H9 (cell line): ENCODE measurements around the gene SORCS2. TPM values are rescaled to one million over a fixed set of nuclear protein-coding genes. Genes with fewer than 3 reads are reported as not detected.

Source experiments
- DNase-seq: peaks from one replicate; pipeline ENCODE4 v3.0.0-alpha.2; 2017
- H2AFZ ChIP-seq: one replicate; pipeline ENCODE4 v1.6.1; 2013; ENCODE audit warnings: mild to moderate bottlenecking, low read length, control low read depth, moderate library complexity
- H2AK5ac ChIP-seq: 2 replicates; pipeline ENCODE4 v1.6.1; 2013; ENCODE audit warnings: low read length, control low read depth, mixed read lengths; ENCODE audit not compliant: insufficient read length
- H2BK120ac ChIP-seq: one replicate; pipeline ENCODE4 v1.6.1; 2013; ENCODE audit warnings: low read depth, mild to moderate bottlenecking, low read length, control low read depth, inconsistent platforms; ENCODE audit not compliant: poor library complexity, severe bottlenecking
- H2BK12ac ChIP-seq: 2 replicates; pipeline ENCODE4 v1.6.1; 2013; ENCODE audit warnings: low read length, control low read depth, mixed read lengths, low read depth; ENCODE audit not compliant: insufficient read length
- H2BK15ac ChIP-seq: 2 replicates; pipeline ENCODE4 v1.6.1; 2013; ENCODE audit warnings: low read depth, low read length, control low read depth
- H2BK20ac ChIP-seq: one replicate; pipeline ENCODE4 v1.6.1; 2013; ENCODE audit warnings: low read depth, mild to moderate bottlenecking, low read length, control low read depth, inconsistent platforms; ENCODE audit not compliant: poor library complexity, severe bottlenecking
- H2BK5ac ChIP-seq: 2 replicates; pipeline ENCODE4 v1.6.1; 2013; ENCODE audit warnings: low read length, control low read depth, mixed read lengths; ENCODE audit not compliant: insufficient read length
- H3K14ac ChIP-seq: 2 replicates; pipeline ENCODE4 v1.6.1; 2013; ENCODE audit warnings: low read length, control low read depth; ENCODE audit not compliant: insufficient read depth
- H3K18ac ChIP-seq: 2 replicates; pipeline ENCODE4 v1.6.1; 2013; ENCODE audit warnings: low read depth, mild to moderate bottlenecking, mixed read lengths, low read length, control low read depth; ENCODE audit not compliant: insufficient read length
- H3K23ac ChIP-seq: 2 replicates; pipeline ENCODE4 v1.6.1; 2013; ENCODE audit warnings: low read length, control low read depth, mixed read lengths, low read depth; ENCODE audit not compliant: insufficient read length
- H3K23me2 ChIP-seq: 2 replicates; pipeline ENCODE4 v1.6.1; 2013; ENCODE audit warnings: low read depth, mild to moderate bottlenecking, mixed read lengths, low read length, control low read depth; ENCODE audit not compliant: insufficient read length, poor library complexity, severe bottlenecking
- H3K27ac ChIP-seq: 2 replicates; pipeline ENCODE4 v1.5.1; 2013; ENCODE audit warnings: low read length, control low read depth, mixed read lengths, low read depth; ENCODE audit not compliant: insufficient read length
- H3K27me3 ChIP-seq: 2 replicates; pipeline ENCODE4 v1.6.1; 2013; ENCODE audit warnings: low read length, control low read depth, inconsistent platforms; ENCODE audit not compliant: insufficient read depth
- H3K4ac ChIP-seq: 2 replicates; pipeline ENCODE4 v1.6.1; 2013; ENCODE audit warnings: low read depth, mild to moderate bottlenecking, control low read depth, inconsistent platforms, low read length, moderate library complexity
- H3K4me1 ChIP-seq: 2 replicates; pipeline ENCODE4 v1.6.1; 2013; ENCODE audit warnings: low read length, control low read depth, inconsistent platforms; ENCODE audit not compliant: insufficient read depth
- H3K4me2 ChIP-seq: 2 replicates; pipeline ENCODE4 v1.6.1; 2013; ENCODE audit warnings: low read length, control low read depth, mixed read lengths; ENCODE audit not compliant: insufficient read length, insufficient read depth
- H3K56ac ChIP-seq: 2 replicates; pipeline ENCODE4 v1.6.1; 2013; ENCODE audit warnings: low read depth, mild to moderate bottlenecking, mixed read lengths, low read length, control low read depth; ENCODE audit not compliant: insufficient read length
- H3K79me1 ChIP-seq: 2 replicates; pipeline ENCODE4 v1.6.1; 2013; ENCODE audit warnings: low read depth, mild to moderate bottlenecking, moderate library complexity, low read length, control low read depth, inconsistent platforms; ENCODE audit not compliant: insufficient read depth, poor library complexity, severe bottlenecking
- H3K79me2 ChIP-seq: 2 replicates; pipeline ENCODE4 v1.6.1; 2013; ENCODE audit warnings: low read length, control low read depth, inconsistent platforms; ENCODE audit not compliant: insufficient read depth
- H3K9ac ChIP-seq: 2 replicates; pipeline ENCODE4 v1.6.1; 2013; ENCODE audit warnings: low read length, control low read depth, mixed read lengths; ENCODE audit not compliant: insufficient read length; ENCODE audit errors: extremely low read depth
- H3K9me3 ChIP-seq: one replicate; pipeline ENCODE4 v1.6.1; 2013; ENCODE audit warnings: low read depth, low read length, inconsistent platforms; ENCODE audit not compliant: control insufficient read depth
- H3T11ph ChIP-seq: one replicate; pipeline ENCODE4 v1.6.1; 2013; ENCODE audit warnings: mild to moderate bottlenecking, low read length, control low read depth, inconsistent platforms
- H4K20me1 ChIP-seq: one replicate; pipeline ENCODE4 v1.6.1; 2013; ENCODE audit not compliant: control insufficient read depth, insufficient read length, insufficient read depth
- H4K5ac ChIP-seq: 2 replicates; pipeline ENCODE4 v1.6.1; 2013; ENCODE audit warnings: low read depth, mild to moderate bottlenecking, mixed read lengths, low read length, control low read depth; ENCODE audit not compliant: insufficient read length
- H4K8ac ChIP-seq: replicated peaks from 2 replicates; pipeline ENCODE4 v1.6.1; 2013; ENCODE audit warnings: low read length, control low read depth, mixed read lengths, low read depth; ENCODE audit not compliant: insufficient read length
- H4K91ac ChIP-seq: 2 replicates; pipeline ENCODE4 v1.6.1; 2013; ENCODE audit warnings: low read depth, mild to moderate bottlenecking, moderate library complexity, mixed read lengths, low read length, control low read depth; ENCODE audit not compliant: insufficient read length
- H3K27ac Mint-ChIP-seq, 3 experiments: 2 replicates in 2 of 3; 3 replicates in 1 of 3; pipeline ENCODE4 v1.8.0; 2020 to 2021; ENCODE audit warnings: mixed read lengths in 3 of 3, mild to moderate bottlenecking in 1 of 3, moderate library complexity in 1 of 3
- H3K27me3 Mint-ChIP-seq: 2 replicates; pipeline ENCODE4 v1.8.0; 2021; ENCODE audit warnings: low read depth, mild to moderate bottlenecking, moderate library complexity, mixed read lengths
- H3K36me3 Mint-ChIP-seq, 3 experiments: 2 replicates in 2 of 3; 3 replicates in 1 of 3; pipeline ENCODE4 v1.8.0; 2020 to 2021; ENCODE audit warnings: low read depth in 3 of 3, mixed read lengths in 3 of 3; ENCODE audit not compliant: insufficient read depth in 1 of 3
- H3K4me1 Mint-ChIP-seq, 2 experiments: 2 replicates each; pipeline ENCODE4 v1.8.0; 2020; ENCODE audit warnings: mixed read lengths in 2 of 2
- H3K4me3 Mint-ChIP-seq, 2 experiments: 2 replicates in 1 of 2; 3 replicates in 1 of 2; pipeline ENCODE4 v1.8.0; 2020 to 2021; ENCODE audit warnings: mild to moderate bottlenecking in 2 of 2, mixed read lengths in 2 of 2, moderate library complexity in 1 of 2
- H3K9me3 Mint-ChIP-seq, 2 experiments: 2 replicates in 1 of 2; 3 replicates in 1 of 2; pipeline ENCODE4 v1.8.0; 2020; ENCODE audit warnings: mild to moderate bottlenecking in 2 of 2, mixed read lengths in 2 of 2, moderate library complexity in 1 of 2
- CTCF ChIP-seq: fragments of 200-600 bp; sonication (generic); conservative IDR thresholded peaks from 3 replicates; pipeline ENCODE4 v1.8.0; 2021; ENCODE audit warnings: antibody characterized with exemption, mild to moderate bottlenecking
- WGBS: extraction: QIAGEN DNeasy Blood & Tissue Kit; methylation state at CpG from one replicate; pipeline ENCODE4 v1.1.7; 2013; ENCODE audit warnings: missing lambda C conversion rate, low lambda C conversion rate, mixed read lengths; ENCODE audit not compliant: insufficient read length; ENCODE audit errors: extremely low coverage; 5-methylcytosine and 5-hydroxymethylcytosine counted together
- total RNA-seq: library from RNA; stranded (reverse); gene quantifications from 2 replicates; pipeline ENCODE4 v1.2.1, GENCODE V29; 2021

The SORCS2 gene
- total RNA-seq, 1 experiment from 2014 or later = 0.57 TPM

GRCh38 chr4:7621252-7622035, 429.1 kb downstream of the SORCS2 start:
- H3K4me3 Mint-ChIP-seq = no peak overlapping the region

More at GRCh38 chr4:7621252-7622035, 429.1 kb downstream of the SORCS2 start:
- Histone ChIP-seq H3K9ac (no peak overlapping the region), H4K91ac (no peak overlapping the region), H3K4me1 (no peaks in the 10 kb centered on the region), H3K9me3 (no peaks in the 10 kb centered on the region), H2BK120ac (no peak overlapping the region), H4K20me1 (no peaks in the 10 kb centered on the region), H3K27ac (no peak overlapping the region), H3K23me2 (no peaks in the 10 kb centered on the region), H2BK5ac (no peak overlapping the region), H3K4ac (no peak overlapping the region), H4K5ac (no peak overlapping the region), H3K23ac (no peak overlapping the region), H3K79me1 (no peaks in the 10 kb centered on the region), H4K8ac (no peak overlapping the region), H2BK15ac (no peak overlapping the region), H2BK20ac (no peak overlapping the region), H3T11ph (no peak overlapping the region), H3K56ac (no peak overlapping the region), H2AK5ac (no peak overlapping the region), H2BK12ac (no peak overlapping the region), H3K4me2 (no peak overlapping the region), H3K79me2 (no peaks in the 10 kb centered on the region), H3K14ac (no peak overlapping the region), H3K27me3 (no peaks in the 10 kb centered on the region), H2AFZ (no peak overlapping the region), H3K18ac (no peak overlapping the region)
- TF ChIP-seq CTCF = no peak
- Mint-ChIP-seq H3K4me1 (no peaks in the 10 kb centered on the region), H3K36me3 (no peaks in the 10 kb centered on the region), H3K9me3 (no peaks in the 10 kb centered on the region), H3K27me3 (peaks cover 20% of the 10 kb centered on the region), H3K27ac (peak overlapping the region in 1 of 3 experiments; percentile 29; a peak in 1 of 7 replicates)
- DNase-seq = no peak
- WGBS = no CpG with 5 or more reads among the region's 11 CpGs
